GM19099 (cell line): ENCODE measurements around the gene RARB.

Experiments used
- POLR2A ChIP-seq: IDR thresholded peaks from 3 replicates; pipeline ENCODE4 v1.6.1; 2011; ENCODE audit warnings: low read depth; ENCODE audit not compliant: insufficient read length; ENCODE audit errors: extremely low read depth

Gene RARB

DNA sequence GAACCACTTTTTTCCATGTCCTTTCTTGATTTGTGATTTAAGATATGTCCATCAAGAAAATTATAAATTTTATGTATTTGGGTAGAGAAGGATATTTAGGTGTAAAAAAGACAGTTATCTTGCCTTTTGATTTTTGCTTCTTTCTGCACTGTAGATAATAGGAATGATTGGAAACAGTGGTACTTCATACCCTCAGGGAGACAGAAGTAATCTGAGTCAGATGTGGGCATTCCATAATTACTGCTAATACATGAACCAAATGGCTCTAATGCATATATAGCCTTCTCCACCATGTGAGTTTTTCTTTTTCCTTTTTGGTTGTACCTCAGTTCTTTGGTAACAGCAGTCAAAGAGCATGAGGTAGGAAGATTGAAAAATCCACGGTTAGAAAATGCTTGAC lies 67.2 kb downstream of the RARB start:
- no peak for TF ChIP-seq POLR2A

DNA sequence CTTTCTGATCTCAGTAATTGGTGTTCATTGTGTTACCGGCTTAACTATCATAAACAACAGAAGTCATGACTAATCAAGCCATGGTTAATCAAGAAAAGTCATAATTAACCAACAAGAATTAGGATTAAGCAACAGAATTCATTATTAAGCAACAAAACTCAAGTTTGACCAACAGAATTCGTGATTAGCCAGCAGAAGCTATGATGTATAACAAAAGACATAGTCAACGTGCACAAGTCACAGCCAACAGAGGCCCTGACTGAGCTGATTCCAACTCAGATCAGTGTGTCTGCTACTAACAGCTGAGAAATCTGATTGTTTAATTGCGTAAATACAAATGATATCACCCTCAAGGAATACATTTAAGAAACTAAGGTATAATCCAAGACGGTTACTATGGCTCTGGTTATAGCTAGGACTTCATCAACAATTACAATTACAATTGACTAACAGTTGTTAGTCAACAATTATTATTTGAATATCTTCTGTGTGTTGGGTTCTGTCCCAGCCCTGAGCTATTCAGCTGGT lies 67.7 kb downstream of the RARB start:
- no peak for TF ChIP-seq POLR2A

DNA sequence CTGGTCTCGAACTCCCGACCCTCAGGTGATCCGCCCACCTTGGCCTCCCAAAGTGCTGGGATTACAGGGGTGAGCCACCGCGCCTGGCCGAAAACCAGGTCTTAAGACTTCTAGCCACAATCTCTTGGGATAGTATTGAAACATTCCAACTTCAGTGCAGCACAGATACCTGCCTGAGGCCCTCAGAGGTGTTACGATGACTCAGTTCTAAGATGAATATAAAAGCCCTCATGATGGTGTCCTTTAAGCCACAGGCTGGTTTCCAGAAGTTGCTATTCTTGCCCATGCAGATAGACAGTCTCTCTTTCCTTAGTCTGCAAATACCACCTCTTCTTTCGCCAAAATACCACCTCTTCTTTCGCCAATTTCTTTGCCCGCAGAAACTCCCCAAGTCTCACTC lies 69.0 kb downstream of the RARB start:
- no peak for TF ChIP-seq POLR2A

DNA sequence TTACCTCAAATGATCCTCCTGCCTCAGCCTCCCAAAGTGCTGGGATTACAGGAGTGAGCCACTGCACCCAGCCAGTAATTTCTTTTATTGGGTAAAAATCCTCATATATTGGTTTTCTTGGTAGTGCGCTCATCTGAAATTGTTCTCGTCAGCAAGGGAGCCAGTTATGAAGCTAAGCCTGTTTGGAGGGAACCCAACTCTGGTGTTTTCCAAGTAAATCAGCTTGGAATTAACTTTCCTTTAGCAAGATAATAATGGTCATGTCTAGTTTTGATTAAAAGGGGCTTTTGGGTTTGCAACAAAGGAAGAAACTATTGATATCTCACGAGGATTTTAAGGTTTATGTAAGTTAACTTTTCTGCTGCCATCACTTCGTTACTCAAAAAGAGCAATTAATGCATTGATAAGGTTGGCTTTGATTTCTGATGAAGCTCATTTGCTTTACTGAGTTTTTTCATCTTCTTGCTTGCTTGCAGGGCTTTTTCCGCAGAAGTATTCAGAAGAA lies 72.7 kb downstream of the RARB start:
- no peak for TF ChIP-seq POLR2A

DNA sequence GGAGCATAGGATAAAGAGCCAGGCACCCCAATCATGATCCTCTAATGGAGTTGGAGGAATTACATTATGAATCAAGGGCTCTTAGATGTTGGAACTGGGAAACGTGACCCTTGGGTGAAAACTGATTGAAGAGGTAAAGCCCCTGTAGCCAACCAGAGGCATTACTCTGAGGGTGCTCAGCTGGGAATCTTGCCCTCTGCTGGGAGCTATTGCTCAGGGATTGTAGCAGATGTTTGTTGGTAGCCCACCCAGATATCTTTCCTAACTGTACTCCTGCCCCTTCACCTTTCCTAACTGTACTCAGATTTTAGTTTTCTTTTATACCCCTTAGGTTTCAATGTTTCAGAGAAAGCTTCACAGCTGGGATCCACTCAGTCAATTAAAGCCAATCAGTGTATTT lies 74.2 kb downstream of the RARB start:
- TF ChIP-seq POLR2A: no peak

DNA sequence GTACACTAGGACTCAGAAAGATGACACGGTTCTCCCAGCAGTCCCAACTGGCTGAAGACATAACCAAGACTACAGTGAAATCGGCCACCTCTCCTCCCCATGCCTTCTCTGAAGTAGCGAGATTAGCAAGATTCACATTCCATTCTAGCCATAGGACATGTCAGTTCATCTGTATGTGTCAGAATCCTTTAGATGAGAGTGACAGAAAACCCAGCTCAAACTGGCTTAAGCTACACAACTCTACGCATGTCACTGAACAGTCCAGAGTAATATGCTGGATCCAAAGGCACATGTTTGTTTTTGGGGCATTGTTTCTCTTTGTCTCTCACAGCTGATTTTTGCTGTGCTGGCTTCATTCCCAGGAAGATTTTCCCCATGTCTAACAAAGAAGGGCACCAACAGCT lies 75.8 kb downstream of the RARB start:
- no peak for TF ChIP-seq POLR2A

DNA sequence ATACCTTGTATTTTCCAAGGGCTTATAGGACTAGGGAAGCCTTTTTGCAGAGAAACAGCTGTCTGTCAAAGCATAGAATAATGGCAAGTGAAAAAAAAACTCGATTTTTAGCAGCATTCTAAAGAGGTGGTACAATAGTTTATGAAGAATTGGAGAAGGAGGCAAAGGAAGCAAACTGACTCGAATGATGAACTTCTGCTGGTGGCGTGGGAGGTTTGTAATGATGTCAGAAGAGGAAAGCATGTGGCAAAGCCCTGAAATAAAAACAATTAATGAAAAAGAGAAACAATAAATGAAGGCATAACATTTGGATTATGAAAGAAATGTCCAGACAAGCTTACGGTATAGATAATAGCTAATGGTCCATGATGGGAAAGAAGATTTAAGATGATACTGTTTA lies 77.5 kb downstream of the RARB start:
- TF ChIP-seq POLR2A: no peak

DNA sequence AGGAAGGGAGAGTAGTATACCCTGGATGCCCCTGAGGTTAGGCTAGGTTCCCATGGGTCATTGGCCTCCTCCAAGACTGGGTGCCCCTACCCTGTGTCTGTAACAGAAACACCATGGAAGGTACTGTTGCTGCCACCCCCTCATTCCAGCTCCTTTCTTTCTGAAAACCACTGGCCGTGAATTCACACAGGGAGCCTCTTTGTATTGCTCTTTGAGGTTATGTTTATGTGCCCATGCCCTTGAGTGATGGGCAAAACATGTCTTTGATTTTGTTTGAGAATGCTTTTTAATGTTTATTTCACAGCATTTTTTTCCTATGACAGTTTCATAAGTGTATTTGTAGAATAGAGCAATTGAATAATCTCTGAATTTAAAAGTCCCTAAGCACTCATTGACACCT lies 79.7 kb downstream of the RARB start:
- TF ChIP-seq POLR2A: no peak

DNA sequence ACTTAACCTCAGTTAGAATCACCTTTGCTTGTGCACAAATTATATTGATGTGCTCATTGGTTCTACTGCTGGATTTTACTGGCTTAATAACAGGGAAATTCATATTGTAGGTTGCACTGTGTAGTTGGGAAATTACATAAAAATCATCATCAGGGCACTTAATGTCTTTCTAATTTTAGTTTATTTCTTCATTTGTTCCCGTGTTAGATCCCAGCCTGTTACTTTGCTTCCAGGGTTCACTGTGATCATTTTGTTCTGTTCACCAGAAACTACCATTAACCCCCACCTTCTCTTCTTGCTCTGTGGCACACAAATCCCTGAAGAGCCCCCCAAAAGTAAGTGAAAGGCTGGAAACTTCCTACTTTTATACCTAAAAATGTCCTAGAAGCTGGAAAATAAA lies 80.4 kb downstream of the RARB start:
- TF ChIP-seq POLR2A: no peak

DNA sequence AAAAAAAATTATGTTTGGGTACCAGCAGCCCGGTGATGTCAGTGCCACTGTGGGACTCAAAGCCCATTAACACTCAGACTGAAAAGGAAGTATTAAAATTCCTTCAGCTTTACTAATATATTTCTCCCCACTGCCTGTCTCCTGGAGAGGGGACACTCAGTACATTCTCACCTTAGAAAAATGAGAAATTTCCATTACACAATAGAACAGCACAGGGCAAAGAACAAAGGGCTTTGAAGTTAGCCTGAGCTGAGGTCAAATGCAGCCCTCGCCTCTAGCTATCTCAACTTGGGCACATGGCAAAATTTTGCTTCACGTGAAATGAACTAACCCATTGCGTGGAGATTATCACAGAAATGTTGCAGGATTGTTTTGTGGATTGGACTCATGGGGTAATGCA lies 80.8 kb downstream of the RARB start:
- TF ChIP-seq POLR2A: no peak

DNA sequence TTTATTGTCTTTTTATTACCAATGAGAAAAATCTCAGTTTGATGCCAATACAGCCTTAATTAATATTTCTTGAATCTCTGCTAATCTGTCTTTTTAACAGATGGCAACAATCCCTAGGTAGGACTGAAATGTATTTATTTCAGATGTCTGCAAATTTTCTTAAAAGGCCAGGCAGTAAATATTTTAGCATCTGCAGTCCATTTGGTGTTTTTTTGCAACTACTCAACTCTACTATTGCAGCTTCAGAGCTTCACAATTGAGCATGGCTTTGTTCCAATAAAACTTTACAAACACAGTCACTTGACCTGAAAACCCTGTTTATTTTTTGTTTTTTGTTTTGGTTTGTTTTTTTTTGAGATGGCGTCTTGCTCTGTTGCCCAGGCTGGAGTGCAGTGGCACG lies 82.7 kb downstream of the RARB start:
- TF ChIP-seq POLR2A: no peak

DNA sequence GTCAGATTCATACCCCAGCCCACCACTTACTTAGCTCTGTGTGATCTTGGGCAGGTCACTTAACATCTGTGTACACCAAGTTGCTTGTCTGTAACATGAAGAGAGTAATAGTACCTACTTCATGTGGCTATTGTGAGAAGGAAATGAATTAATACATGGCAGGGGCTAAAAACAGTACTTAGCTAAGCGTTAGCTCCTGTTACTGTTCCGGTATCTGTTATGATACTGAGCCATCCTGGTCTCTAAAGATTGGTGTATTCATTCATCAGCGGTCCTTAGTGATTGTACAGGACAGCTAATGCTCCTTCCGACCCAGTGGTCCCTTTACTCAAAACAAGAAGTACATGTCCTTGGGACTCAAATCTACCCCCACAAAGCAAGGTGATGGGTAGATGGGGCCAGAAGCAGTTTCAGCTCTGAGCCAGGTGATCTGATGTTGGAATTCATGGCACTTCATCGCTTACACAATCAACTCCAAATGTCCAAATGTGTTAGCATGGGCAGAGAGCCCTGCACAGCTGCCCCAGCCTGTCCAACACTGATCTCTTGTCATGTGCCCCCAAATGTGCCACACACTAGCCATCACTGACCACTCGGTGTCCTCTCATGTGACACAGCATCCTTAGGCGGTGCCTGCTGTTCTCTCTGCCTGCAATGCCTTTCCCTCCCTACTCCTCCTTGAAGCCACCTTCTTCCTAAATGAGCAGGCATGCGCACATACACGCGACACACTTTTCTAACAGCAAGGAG lies 84.1 kb downstream of the RARB start:
- no peak for TF ChIP-seq POLR2A

DNA sequence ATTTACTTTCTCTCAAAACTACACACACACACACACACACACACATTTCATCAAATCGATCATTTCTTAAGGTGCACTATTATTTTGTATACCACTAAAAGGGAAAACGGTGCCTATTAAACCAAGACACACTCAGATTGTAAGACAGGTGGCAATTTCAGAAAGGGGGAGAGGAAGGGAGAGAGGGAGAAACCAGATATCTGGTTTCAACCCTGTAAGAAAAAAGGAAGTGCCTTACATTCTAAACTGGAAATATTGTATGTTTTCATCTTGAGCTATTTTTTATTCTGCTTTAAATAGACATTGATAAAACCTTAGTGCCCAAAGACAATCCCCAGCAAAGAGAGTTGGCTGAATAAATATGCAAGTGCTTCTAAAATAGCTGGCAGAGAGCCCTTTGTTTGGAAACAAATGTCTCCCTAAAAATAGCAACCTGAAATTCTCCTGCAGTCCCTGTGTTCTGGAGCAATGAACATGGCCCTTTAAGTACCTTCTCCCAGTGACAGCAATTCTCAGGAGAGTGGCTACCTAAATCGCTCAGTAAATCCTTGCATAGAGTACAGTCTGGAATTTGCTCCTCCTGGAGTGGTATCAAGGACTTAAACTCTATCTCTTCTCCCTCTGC lies 85.7 kb downstream of the RARB start:
- no peak for TF ChIP-seq POLR2A

DNA sequence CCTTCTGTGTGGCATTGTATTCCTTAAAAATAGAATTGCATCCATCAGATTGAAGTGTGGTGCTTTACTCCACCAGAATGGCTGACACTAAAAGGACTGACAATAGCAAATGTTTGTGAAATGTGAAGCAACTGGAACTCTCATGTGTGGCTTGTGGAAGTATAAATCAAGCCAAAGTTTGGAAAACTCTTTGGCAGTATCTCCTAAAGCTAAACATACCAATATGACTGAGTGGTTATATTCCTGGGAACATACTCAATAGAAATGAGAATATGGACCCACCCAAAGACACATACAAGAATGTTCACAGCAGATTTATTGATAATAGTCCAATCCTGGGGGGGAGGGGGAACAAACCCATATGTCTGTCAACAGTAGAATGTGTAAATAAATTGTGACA lies 87.1 kb downstream of the RARB start:
- TF ChIP-seq POLR2A: no peak

DNA sequence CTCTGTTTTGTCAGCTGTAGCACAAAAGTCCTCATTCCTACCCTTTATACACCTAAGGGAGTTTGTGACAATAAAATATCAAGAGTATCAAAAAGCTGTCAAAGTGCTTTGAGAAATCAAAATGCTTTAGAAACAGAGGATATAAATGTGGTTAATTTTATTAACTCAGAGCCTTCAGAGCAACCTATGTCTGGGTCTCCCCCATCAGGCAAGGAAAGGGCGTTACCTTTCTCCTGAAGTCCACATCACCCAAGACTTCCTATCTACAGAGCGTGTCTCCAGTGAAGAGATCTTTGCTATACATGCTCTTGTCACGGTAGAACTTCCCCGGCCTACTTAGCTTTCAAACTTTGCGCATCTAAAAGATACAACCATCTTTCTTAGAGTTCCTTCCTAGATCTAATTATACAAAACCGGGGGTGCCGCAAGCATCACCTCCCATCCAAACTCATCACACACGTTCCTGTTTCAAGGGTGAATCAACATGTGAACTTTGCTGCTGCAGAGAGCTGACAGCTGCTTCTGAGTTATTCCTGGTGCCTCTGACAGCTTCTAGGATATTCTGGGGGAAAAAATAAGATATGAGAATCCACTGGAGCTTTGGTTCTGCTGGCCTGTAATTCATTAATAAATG lies 93.0 kb downstream of the RARB start:
- no peak for TF ChIP-seq POLR2A

DNA sequence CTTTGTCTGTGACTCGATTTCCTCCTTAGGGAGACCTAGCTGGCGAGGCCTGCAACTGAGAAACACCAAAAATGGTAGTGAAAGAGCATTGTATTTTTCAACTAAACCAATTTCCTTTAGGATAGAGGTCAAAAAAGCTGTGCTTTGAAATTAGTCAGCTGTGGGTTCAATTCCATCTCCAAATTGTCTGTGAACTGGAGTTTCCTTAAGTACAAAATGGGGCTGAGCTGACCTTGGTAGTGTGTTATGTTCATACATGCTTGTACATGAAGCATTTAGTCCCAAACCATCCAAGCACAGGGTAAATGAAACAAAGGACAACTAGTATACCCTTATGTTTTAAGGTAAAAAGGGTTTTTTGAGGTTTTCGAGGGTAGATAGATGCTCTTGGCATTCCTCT lies 99.3 kb downstream of the RARB start:
- TF ChIP-seq POLR2A: no peak

DNA sequence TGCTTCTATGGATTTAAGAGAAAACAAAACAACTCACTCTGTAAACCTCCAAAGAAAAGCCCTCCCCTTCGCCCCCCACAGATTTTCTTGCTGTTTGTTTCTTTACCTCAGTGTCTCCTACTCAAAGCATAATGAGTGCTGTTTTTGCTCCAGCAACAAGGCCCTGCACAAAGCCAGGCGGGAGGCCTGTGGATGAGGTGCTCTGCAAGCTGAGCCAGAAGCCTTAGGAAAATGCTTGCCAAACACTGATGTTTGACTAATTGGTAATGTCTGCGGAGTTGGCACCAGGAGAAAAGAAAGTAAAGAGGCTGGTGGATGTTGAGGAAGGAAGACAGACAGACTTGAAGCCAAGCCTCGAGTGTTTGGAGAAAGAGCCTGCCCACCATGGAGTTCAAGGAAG lies 99.7 kb downstream of the RARB start:
- TF ChIP-seq POLR2A: no peak

DNA sequence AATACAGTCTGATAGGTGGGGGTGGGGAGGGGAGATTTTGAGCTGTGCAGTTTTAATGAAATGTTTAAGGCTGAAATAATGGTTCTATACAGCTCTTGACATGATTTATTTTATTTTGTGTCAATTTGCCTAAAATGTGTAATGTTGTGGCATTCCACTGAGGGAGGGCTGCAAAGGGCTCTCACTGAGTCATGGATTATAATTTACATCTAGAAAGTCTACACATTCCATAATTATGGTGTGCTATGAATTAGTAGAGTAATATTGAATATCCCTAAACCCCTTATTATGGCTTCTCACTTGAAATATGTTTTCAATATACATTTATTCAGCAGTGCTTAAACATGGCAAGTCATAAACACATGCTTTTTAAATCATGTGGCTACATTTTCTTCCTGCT lies 103.9 kb downstream of the RARB start:
- TF ChIP-seq POLR2A: no peak
